SK-N-SH treated with all-trans-retinoic acid at 6 μM for 48 hours (cell line): ENCODE data around the gene ITPRIPL2.

ENCODE experiments used
- ATAC-seq: fragments of 200-7000 bp; cut with Tn5 transposase; 3 replicates; pipeline ENCODE4 v1.9.1; 2020; ENCODE audit warnings: mild to moderate bottlenecking, moderate library complexity
- ARNTL ChIP-seq: fragments of 450-650 bp; formaldehyde crosslinking; IDR thresholded peaks from 2 replicates; pipeline ENCODE4 v1.5.0; 2020; ENCODE audit warnings: low read depth, mild to moderate bottlenecking, moderate library complexity, borderline replicate concordance
- BACH2 ChIP-seq: fragments of 250-450 bp; sonication (Bioruptor Pico); IDR thresholded peaks from 2 replicates; pipeline ENCODE4 v1.9.0; 2021; ENCODE audit warnings: mild to moderate bottlenecking, borderline replicate concordance
- CSDC2 ChIP-seq: fragments of 250-450 bp; sonication (Bioruptor Pico); IDR thresholded peaks from 2 replicates; pipeline ENCODE4 v1.5.0; 2020; ENCODE audit warnings: mild to moderate bottlenecking, moderate library complexity
- ESRRG ChIP-seq: fragments of 250-450 bp; sonication (Bioruptor Pico); IDR thresholded peaks from 2 replicates; pipeline ENCODE4 v1.6.1; 2021; ENCODE audit warnings: mild to moderate bottlenecking
- GLIS3 ChIP-seq: fragments of 250-450 bp; sonication (Bioruptor Pico); IDR thresholded peaks from 2 replicates; pipeline ENCODE4 v1.5.0; 2020; ENCODE audit warnings: mild to moderate bottlenecking, moderate library complexity
- ISL1 ChIP-seq: fragments of 250-450 bp; sonication (Bioruptor Pico); IDR thresholded peaks from 2 replicates; pipeline ENCODE4 v2.1.2; 2022; ENCODE audit warnings: mild to moderate bottlenecking, moderate library complexity
- OSR1 ChIP-seq: fragments of 250-450 bp; sonication (Bioruptor Pico); IDR thresholded peaks from 2 replicates; pipeline ENCODE4 v1.8.0; 2022; ENCODE audit warnings: moderate library complexity, mild to moderate bottlenecking, inconsistent platforms
- PATZ1 ChIP-seq: fragments of 250-450 bp; sonication (Bioruptor Pico); IDR thresholded peaks from 2 replicates; pipeline ENCODE4 v1.8.0; 2020; ENCODE audit warnings: mild to moderate bottlenecking, moderate library complexity, borderline replicate concordance
- PPARA ChIP-seq: fragments of 250-450 bp; sonication (Bioruptor Pico); IDR thresholded peaks from 2 replicates; pipeline ENCODE4 v1.5.0; 2020; ENCODE audit warnings: mild to moderate bottlenecking, borderline replicate concordance
- RARB ChIP-seq: fragments of 250-450 bp; sonication (Bioruptor Pico); IDR thresholded peaks from 2 replicates; pipeline ENCODE4 v1.8.0; 2021; ENCODE audit warnings: mild to moderate bottlenecking, moderate library complexity
- SNAI2 ChIP-seq: fragments of 250-450 bp; sonication (Bioruptor Pico); IDR thresholded peaks from 2 replicates; pipeline ENCODE4 v1.5.0; 2020; ENCODE audit warnings: mild to moderate bottlenecking, moderate library complexity
- TCF4 ChIP-seq: fragments of 250-450 bp; sonication (Bioruptor Pico); IDR thresholded peaks from 2 replicates; pipeline ENCODE4 v1.8.0; 2021; ENCODE audit warnings: mild to moderate bottlenecking, moderate library complexity, borderline replicate concordance
- TOX ChIP-seq: fragments of 250-450 bp; sonication (Bioruptor Pico); IDR thresholded peaks from 2 replicates; pipeline ENCODE4 v1.8.0; 2021; ENCODE audit warnings: mild to moderate bottlenecking, moderate library complexity, borderline replicate concordance
- ZC3H10 ChIP-seq: fragments of 250-450 bp; sonication (Bioruptor Pico); IDR thresholded peaks from 2 replicates; pipeline ENCODE4 v1.5.1; 2021; ENCODE audit warnings: mild to moderate bottlenecking, moderate library complexity
- ZFP3 ChIP-seq: fragments of 250-450 bp; sonication (Bioruptor Pico); IDR thresholded peaks from 2 replicates; pipeline ENCODE4 v1.5.0; 2020; ENCODE audit warnings: mild to moderate bottlenecking, moderate library complexity
- ZFP30 ChIP-seq: fragments of 450-650 bp; formaldehyde crosslinking; IDR thresholded peaks from 2 replicates; pipeline ENCODE4 v1.5.0; 2022; ENCODE audit warnings: mild to moderate bottlenecking, moderate library complexity
- ZNF565 ChIP-seq: fragments of 450-650 bp; formaldehyde crosslinking; conservative IDR thresholded peaks from 2 replicates; pipeline ENCODE4 v1.5.0; 2020; ENCODE audit warnings: low read depth, mild to moderate bottlenecking, moderate library complexity
- ZNF70 ChIP-seq: fragments of 450-650 bp; formaldehyde crosslinking; IDR thresholded peaks from 2 replicates; pipeline ENCODE4 v1.5.0; 2020; ENCODE audit warnings: mild to moderate bottlenecking, moderate library complexity
- ZNF8 ChIP-seq: fragments of 450-650 bp; formaldehyde crosslinking; IDR thresholded peaks from 2 replicates; pipeline ENCODE4 v1.5.0; 2020; ENCODE audit warnings: mild to moderate bottlenecking, moderate library complexity
- TF ChIP-seq, protein P1 (sequence below): fragments of 250-450 bp; sonication (Bioruptor Pico); IDR thresholded peaks from 2 replicates; pipeline ENCODE4 v1.5.0; 2020; ENCODE audit warnings: mild to moderate bottlenecking, moderate library complexity
- TF ChIP-seq, protein P2 (sequence below): fragments of 250-450 bp; sonication (Bioruptor Pico); IDR thresholded peaks from 2 replicates; pipeline ENCODE4 v1.5.1; 2020; ENCODE audit warnings: low read depth, mild to moderate bottlenecking, moderate library complexity
- TF ChIP-seq, protein P3 (sequence below): fragments of 250-450 bp; sonication (Bioruptor Pico); IDR thresholded peaks from 2 replicates; pipeline ENCODE4 v1.8.0; 2021; ENCODE audit warnings: low read depth, mild to moderate bottlenecking, moderate library complexity, borderline replicate concordance

Gene ITPRIPL2

DNA sequence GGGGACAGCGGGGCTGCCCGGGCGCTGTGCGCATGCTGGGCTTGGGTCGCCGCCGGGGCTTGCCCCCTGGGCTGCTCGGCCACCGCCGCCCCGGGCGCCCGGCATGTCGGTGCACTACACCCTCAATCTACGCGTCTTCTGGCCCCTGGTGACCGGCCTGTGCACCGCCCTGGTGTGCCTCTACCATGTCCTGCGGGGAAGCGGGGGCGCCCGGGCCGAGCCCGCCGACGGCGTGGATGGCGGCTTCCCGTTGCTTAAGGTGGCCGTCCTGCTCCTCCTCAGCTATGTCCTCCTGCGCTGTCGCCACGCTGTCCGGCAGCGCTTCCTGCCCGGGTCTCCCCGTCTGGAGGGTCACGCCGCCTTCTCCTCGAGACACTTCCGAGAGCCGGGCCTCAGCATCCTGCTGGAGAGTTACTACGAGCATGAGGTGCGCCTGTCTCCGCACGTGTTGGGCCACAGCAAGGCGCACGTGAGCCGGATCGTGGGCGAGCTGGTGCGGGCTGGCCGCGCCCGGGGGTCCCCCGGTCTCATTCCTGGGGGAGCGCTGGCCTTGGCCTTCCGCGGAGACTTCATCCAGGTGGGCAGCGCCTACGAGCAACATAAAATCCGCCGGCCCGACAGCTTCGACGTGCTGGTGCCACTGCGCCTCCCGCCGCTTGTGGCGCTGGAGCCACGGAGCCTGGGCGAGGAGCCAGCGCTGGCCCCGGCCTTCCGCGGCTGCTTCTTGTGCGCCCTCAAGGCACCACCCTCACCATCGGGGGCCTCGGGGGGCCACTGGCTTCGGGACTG, 789 bp downstream of the ITPRIPL2 start (continued):
- TF ChIP-seq, protein P1, sequence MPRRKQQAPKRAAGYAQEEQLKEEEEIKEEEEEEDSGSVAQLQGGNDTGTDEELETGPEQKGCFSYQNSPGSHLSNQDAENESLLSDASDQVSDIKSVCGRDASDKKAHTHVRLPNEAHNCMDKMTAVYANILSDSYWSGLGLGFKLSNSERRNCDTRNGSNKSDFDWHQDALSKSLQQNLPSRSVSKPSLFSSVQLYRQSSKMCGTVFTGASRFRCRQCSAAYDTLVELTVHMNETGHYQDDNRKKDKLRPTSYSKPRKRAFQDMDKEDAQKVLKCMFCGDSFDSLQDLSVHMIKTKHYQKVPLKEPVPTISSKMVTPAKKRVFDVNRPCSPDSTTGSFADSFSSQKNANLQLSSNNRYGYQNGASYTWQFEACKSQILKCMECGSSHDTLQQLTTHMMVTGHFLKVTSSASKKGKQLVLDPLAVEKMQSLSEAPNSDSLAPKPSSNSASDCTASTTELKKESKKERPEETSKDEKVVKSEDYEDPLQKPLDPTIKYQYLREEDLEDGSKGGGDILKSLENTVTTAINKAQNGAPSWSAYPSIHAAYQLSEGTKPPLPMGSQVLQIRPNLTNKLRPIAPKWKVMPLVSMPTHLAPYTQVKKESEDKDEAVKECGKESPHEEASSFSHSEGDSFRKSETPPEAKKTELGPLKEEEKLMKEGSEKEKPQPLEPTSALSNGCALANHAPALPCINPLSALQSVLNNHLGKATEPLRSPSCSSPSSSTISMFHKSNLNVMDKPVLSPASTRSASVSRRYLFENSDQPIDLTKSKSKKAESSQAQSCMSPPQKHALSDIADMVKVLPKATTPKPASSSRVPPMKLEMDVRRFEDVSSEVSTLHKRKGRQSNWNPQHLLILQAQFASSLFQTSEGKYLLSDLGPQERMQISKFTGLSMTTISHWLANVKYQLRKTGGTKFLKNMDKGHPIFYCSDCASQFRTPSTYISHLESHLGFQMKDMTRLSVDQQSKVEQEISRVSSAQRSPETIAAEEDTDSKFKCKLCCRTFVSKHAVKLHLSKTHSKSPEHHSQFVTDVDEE (CRISPR knock-in tag), result no peak
- TF ChIP-seq BACH2 (CRISPR knock-in tag) (no peak), CSDC2 (CRISPR knock-in tag) (no peak), ZNF70 (CRISPR knock-in tag) (no peak), SNAI2 (CRISPR knock-in tag) (no peak), PPARA (CRISPR knock-in tag) (no peak), ISL1 (CRISPR knock-in tag) (no peak), OSR1 (CRISPR knock-in tag) (no peak), TCF4 (CRISPR knock-in tag) (no peak), ZFP3 (no peak)

GRCh38 chr16:19115148-19116021, 1.6 kb downstream of the ITPRIPL2 start:
- TF ChIP-seq TCF4 (CRISPR knock-in tag) (no peak), BACH2 (CRISPR knock-in tag) (no peak), ZNF565 (CRISPR knock-in tag) (no peak), PATZ1 (CRISPR knock-in tag) (no peak), OSR1 (CRISPR knock-in tag) (no peak), CSDC2 (CRISPR knock-in tag) (no peak), ESRRG (CRISPR knock-in tag) (no peak), PPARA (CRISPR knock-in tag) (no peak), ZC3H10 (CRISPR knock-in tag) (no peak), ZNF8 (no peak), ARNTL (CRISPR knock-in tag) (no peak), ZFP30 (CRISPR knock-in tag) (no peak), SNAI2 (CRISPR knock-in tag) (no peak), ZNF70 (CRISPR knock-in tag) (no peak), TOX (no peak), RARB (CRISPR knock-in tag) (no peak), ZFP3 (no peak), GLIS3 (CRISPR knock-in tag) (no peak)
- TF ChIP-seq, protein P2, sequence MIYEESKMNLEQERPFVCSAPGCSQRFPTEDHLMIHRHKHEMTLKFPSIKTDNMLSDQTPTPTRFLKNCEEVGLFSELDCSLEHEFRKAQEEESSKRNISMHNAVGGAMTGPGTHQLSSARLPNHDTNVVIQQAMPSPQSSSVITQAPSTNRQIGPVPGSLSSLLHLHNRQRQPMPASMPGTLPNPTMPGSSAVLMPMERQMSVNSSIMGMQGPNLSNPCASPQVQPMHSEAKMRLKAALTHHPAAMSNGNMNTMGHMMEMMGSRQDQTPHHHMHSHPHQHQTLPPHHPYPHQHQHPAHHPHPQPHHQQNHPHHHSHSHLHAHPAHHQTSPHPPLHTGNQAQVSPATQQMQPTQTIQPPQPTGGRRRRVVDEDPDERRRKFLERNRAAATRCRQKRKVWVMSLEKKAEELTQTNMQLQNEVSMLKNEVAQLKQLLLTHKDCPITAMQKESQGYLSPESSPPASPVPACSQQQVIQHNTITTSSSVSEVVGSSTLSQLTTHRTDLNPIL (CRISPR knock-in tag), result no peak
- TF ChIP-seq, protein P3, sequence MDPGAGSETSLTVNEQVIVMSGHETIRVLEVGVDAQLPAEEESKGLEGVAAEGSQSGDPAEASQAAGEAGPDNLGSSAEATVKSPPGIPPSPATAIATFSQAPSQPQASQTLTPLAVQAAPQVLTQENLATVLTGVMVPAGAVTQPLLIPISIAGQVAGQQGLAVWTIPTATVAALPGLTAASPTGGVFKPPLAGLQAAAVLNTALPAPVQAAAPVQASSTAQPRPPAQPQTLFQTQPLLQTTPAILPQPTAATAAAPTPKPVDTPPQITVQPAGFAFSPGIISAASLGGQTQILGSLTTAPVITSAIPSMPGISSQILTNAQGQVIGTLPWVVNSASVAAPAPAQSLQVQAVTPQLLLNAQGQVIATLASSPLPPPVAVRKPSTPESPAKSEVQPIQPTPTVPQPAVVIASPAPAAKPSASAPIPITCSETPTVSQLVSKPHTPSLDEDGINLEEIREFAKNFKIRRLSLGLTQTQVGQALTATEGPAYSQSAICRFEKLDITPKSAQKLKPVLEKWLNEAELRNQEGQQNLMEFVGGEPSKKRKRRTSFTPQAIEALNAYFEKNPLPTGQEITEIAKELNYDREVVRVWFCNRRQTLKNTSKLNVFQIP (CRISPR knock-in tag), result no peak
- ATAC-seq, result no peak
